AG09309 (cell line): ENCODE data around the gene RARS2.

ENCODE experiments used
- DNase-seq: peaks from one replicate; pipeline ENCODE4 v3.0.0-alpha.2; 2010; ENCODE audit warnings: low read depth
- H3K4me3 ChIP-seq: 2 replicates; pipeline ENCODE4 v1.5.1; 2011; ENCODE audit warnings: mild to moderate bottlenecking, low read depth, low read length, moderate library complexity; ENCODE audit not compliant: control insufficient read depth
- TF ChIP-seq, protein P1 (sequence below): IDR thresholded peaks from 2 replicates; pipeline ENCODE4 v1.5.1; 2011; ENCODE audit warnings: mild to moderate bottlenecking, low read depth, low read length, inconsistent platforms; ENCODE audit not compliant: insufficient read depth, control insufficient read depth; ENCODE audit errors: missing control alignments

The RARS2 gene

DNA sequence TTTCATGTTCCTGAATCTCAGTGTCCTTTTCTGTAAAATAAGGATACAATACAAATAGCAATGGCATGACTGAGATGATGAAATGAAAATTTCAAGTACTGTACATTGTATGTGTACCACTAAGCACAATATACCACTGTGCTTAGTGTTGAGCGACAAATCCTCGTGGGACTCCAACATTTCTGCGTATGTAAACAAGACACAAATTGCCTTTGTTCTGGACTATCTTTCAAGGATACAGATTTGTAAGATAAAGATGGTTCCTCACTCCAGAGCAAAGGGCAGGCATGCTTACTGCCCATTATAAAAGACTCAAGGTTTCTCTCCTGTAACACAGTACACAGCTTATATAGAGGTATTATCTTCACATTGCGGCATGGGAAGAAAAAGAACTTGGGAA lies 6.0 kb downstream of the RARS2 start:
- TF ChIP-seq, protein P1, sequence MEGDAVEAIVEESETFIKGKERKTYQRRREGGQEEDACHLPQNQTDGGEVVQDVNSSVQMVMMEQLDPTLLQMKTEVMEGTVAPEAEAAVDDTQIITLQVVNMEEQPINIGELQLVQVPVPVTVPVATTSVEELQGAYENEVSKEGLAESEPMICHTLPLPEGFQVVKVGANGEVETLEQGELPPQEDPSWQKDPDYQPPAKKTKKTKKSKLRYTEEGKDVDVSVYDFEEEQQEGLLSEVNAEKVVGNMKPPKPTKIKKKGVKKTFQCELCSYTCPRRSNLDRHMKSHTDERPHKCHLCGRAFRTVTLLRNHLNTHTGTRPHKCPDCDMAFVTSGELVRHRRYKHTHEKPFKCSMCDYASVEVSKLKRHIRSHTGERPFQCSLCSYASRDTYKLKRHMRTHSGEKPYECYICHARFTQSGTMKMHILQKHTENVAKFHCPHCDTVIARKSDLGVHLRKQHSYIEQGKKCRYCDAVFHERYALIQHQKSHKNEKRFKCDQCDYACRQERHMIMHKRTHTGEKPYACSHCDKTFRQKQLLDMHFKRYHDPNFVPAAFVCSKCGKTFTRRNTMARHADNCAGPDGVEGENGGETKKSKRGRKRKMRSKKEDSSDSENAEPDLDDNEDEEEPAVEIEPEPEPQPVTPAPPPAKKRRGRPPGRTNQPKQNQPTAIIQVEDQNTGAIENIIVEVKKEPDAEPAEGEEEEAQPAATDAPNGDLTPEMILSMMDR, result no peak

DNA sequence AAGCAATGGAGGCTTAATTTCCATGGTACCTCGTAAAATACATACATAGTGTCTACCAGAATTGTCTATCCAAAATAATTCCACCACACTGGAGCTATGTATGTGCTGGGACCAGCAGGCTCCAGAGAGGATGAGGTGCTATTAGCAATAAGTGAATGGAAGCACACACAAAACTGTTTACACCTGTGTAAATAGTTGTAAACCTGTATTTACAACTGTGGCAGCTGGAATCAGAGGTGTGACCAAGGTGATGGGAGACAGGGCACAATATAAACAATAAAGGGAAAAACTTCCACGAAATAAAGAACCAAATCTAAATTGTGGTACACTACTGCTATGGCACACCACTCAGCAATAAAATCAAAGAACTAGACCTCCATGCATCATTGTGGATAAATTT lies 14.4 kb downstream of the RARS2 start:
- H3K4me3 ChIP-seq, result no peak overlapping the region
- DNase-seq, result no peak
- TF ChIP-seq, protein P1, result no peak

More for the DNA sequence above, 6.0 kb downstream of the RARS2 start:
- no peak overlapping the region for H3K4me3 ChIP-seq
- no peak for DNase-seq

GRCh38 chr6:87574237-87574804 lies 15.5 kb downstream of the RARS2 start:
- no peak overlapping the region for H3K4me3 ChIP-seq
- DNase-seq, result no peak
- TF ChIP-seq, protein P1, result no peak

DNA sequence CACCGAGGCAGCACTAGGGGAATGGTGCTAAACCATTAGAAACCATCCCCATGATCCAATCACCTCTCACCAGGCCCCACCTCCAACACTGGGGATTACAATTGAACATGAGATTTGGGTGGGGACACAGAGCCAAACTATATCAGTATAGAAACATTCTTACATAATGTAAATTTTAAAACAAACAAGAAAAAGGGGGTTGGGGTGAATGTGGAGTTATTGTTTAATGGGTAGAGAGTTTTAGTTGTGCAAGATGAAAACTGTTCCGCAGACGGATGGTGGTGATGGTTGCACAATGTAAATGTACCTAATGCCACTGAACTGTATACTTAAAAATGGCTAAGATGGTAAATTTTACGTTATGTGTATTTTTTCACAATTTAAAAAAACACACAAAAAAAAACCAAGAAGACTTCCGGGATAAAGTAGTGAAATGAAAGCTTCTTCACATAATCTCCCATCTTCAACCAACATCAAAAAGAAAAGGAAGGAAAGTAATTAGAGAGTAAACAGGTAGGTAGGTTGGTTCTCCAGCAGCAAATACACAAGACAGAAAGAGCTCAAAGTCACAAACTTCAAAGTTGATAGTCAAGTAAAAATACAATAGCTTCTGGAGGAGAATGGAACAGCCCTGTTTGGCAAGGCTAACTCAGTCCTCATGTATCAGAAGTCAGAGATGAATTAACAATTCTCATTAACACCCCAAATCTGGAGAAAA lies 16.3 kb downstream of the RARS2 start:
- H3K4me3 ChIP-seq, result no peak overlapping the region
- no peak for DNase-seq
- TF ChIP-seq, protein P1, result no peak

- no peak for DNase-seq
Observed at GRCh38 chr6:87572883-87573282, 16.9 kb downstream of the RARS2 start.

GRCh38 chr6:87572021-87572420 lies 17.8 kb downstream of the RARS2 start:
- DNase-seq, result no peak
- TF ChIP-seq, protein P1, result no peak
- H3K4me3 ChIP-seq, result no peak overlapping the region

More at GRCh38 chr6:87572883-87573282, 16.9 kb downstream of the RARS2 start:
- TF ChIP-seq, protein P1, result no peak
- H3K4me3 ChIP-seq, result no peak overlapping the region
